ENCODE results near the gene PTPRD. TPM values are rescaled to one million over a fixed set of nuclear protein-coding genes. Genes with fewer than 3 reads are reported as not detected.

The PTPRD gene
- total RNA-seq, 3 donors from 2014 or later, result 2.9 to 5.4 (median 3.6) TPM

DNA sequence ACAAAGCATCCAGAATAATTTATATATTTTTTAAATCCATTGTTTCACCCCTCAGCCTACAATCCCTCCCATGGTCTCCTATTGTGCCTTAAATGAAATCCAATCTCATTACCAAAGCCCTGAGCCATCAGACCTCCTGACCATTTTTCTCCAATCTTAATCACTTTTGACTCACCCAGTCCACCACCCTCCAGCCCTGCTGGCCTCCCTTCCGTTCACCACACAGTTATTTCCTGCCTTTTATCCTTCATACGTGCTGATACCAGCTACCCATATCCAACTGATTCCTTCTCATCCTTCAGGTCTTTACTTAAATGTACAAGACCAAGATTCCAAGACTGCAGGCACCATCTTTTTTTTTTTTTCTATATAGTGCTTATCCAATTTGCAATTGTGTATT, 1786.5 kb downstream of the PTPRD start:
- no peak for TF ChIP-seq POLR2A (IDR thresholded peaks at IDR 0.05)
- no peak for TF ChIP-seq POLR2AphosphoS5 (IDR thresholded peaks at IDR 0.05)
- TF ChIP-seq, protein P1, sequence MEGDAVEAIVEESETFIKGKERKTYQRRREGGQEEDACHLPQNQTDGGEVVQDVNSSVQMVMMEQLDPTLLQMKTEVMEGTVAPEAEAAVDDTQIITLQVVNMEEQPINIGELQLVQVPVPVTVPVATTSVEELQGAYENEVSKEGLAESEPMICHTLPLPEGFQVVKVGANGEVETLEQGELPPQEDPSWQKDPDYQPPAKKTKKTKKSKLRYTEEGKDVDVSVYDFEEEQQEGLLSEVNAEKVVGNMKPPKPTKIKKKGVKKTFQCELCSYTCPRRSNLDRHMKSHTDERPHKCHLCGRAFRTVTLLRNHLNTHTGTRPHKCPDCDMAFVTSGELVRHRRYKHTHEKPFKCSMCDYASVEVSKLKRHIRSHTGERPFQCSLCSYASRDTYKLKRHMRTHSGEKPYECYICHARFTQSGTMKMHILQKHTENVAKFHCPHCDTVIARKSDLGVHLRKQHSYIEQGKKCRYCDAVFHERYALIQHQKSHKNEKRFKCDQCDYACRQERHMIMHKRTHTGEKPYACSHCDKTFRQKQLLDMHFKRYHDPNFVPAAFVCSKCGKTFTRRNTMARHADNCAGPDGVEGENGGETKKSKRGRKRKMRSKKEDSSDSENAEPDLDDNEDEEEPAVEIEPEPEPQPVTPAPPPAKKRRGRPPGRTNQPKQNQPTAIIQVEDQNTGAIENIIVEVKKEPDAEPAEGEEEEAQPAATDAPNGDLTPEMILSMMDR (IDR thresholded peaks at IDR 0.05), result no peak
- no peaks in the 10 kb centered on the region for H3K27me3 ChIP-seq
- no peak overlapping the region for H3K27ac ChIP-seq
- H3K36me3 ChIP-seq, result no peaks in the 10 kb centered on the region
- DNase-seq (ENCODE audit: low spot score in 2 of 2), result no peak
- H3K9me3 ChIP-seq, result no peaks in the 10 kb centered on the region
- intact Hi-C loops (cut with DNase I; ENCODE audit: low total_unique reads), result no loop called here
- no peaks in the 10 kb centered on the region for H3K4me1 ChIP-seq
- H3K4me3 ChIP-seq, result no peak overlapping the region

DNA sequence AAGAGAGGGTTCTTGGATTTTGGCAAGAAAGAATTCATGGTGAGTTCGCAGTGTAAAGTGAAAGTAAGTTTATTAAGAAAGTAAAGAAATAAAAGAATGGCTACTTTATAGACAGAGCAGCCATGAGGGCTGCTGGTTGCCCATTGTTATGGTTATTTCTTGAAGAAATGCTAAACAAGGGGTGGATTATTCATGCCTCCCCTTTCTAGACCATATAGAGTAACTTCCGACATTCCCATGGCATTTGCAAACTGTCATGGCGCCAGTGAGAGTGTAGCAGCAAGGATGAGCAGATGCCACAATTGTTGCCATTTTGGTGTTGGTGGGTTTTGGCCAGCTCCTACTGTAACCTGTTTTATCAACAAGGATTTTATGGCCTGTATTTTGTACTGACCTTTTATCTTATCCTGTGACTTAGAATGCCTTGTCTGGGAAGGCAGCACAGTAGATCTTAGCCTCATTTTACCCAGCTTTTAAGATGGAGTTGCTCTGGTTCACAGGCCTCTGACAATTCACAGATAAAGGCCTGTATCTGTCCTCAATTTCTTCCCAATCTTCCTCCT, 1787.1 kb downstream of the PTPRD start:
- Histone ChIP-seq H3K9me3 (no peaks in the 10 kb centered on the region), H3K27ac (no peak overlapping the region), H3K4me1 (no peaks in the 10 kb centered on the region), H3K36me3 (no peaks in the 10 kb centered on the region), H3K4me3 (no peak overlapping the region), H3K27me3 (no peaks in the 10 kb centered on the region)
- DNase-seq (ENCODE audit: low spot score in 2 of 2), result no peak
- TF ChIP-seq, protein P1 (IDR thresholded peaks at IDR 0.05), result no peak
- TF ChIP-seq POLR2AphosphoS5 (IDR thresholded peaks at IDR 0.05), result no peak
- no peak for TF ChIP-seq POLR2A (IDR thresholded peaks at IDR 0.05)
- intact Hi-C loops (cut with DNase I; ENCODE audit: low total_unique reads), result no loop called here

DNA sequence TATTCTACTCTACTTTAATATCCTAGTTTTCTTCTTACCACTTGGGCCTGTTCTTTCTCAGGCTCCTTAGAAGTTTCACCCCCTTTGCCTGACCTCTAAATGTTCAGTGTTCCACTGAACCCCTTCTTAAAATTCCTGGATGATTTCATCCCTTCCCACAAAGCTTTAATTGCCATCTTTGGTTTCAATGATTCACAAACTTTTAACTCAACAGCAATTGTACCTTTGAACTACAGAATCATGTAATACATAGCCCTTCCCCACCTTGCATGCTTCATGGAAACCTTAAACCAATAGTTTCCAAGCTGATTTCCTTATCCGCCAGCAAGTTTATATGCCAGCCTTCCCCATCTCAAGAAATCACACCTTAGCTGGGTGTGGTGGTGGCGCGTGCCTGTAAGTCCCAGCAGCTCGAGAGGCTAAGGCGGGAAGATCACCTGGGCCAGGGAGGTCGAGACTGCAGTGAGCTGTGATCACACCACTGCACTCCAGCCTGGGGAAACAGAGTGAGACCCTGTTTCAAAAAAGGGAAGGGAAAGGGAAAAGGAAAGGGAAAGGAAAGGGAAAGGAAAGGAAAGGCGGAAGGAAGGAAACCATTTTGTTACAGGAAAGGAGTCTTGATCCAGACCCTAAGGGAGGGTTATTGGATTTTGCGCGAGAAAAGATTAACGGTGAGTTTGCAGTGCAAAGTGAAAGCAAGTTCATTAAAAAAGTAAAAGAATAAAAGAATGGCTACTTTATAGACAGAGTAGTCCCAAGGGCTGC, 1789.5 kb downstream of the PTPRD start:
- H3K27me3 ChIP-seq, result no peaks in the 10 kb centered on the region
- no peaks in the 10 kb centered on the region for H3K9me3 ChIP-seq
- DNase-seq (ENCODE audit: low spot score in 2 of 2), result no peak
- no peaks in the 10 kb centered on the region for H3K36me3 ChIP-seq
- intact Hi-C loops (cut with DNase I; ENCODE audit: low total_unique reads), result no loop called here
- no peak overlapping the region for H3K27ac ChIP-seq
- TF ChIP-seq POLR2A (IDR thresholded peaks at IDR 0.05) (no peak), POLR2AphosphoS5 (IDR thresholded peaks at IDR 0.05) (no peak)
- TF ChIP-seq, protein P1 (IDR thresholded peaks at IDR 0.05), result no peak
- no peaks in the 10 kb centered on the region for H3K4me1 ChIP-seq
- H3K4me3 ChIP-seq, result no peak overlapping the region

DNA sequence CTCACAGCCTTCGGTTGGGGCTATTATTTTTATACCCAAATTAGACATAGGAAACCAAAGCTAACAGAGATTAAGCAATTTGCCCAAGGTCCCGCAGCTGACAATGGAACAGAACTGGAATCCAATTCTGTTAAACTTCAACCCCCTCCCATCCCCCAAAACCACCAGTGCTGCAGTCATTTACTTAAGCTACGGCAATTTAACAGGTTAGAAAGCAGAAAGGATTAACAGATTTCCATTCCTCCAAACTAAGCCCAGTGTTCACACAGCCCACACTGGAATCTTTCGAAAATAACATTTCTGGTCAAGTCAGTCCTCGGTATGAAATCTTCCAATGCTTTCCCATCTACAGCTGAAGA, 1790.2 kb downstream of the PTPRD start:
- Histone ChIP-seq H3K4me3 (no peak overlapping the region), H3K9me3 (no peaks in the 10 kb centered on the region), H3K27me3 (no peaks in the 10 kb centered on the region), H3K4me1 (no peaks in the 10 kb centered on the region), H3K27ac (no peak overlapping the region), H3K36me3 (no peaks in the 10 kb centered on the region)
- intact Hi-C loops (cut with DNase I; ENCODE audit: low total_unique reads), result no loop called here
- no peak for TF ChIP-seq POLR2A (IDR thresholded peaks at IDR 0.05)
- no peak for TF ChIP-seq POLR2AphosphoS5 (IDR thresholded peaks at IDR 0.05)
- TF ChIP-seq, protein P1 (IDR thresholded peaks at IDR 0.05), result no peak
- no peak for DNase-seq (ENCODE audit: low spot score in 2 of 2)

DNA sequence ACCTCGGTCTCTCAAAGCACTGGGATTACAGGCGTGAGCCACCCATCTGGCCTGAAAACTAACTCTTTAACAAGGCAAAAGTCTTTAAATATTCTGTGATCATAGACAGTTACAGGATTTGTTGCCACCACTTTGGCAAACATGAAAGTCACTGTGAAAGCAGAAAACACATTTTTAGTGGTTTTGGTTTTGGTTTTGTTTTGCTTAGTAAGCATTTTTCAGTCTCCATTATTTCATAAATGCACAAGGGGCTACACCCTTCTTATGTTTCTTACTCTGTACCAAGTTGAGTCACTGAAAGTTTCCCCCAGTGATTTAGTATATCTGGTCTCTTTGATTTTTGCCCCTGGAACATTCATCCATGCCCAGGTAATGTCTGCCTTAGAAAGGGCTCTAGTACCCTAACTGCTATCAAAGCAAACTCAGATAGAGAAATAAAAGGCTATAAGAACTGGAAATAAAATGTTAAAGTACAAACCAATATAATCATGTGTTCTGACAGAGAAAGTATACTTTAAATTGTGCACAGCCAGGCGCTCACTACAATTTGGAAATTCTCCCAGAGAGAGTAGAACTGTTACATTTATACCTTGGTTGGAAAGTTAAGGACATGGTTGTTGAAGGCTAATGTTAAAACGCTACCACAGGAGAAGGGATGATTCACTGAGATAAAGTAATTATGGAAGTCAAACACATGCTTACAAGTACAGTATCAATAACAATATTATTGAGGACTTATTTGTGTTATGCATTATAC, 1790.7 kb downstream of the PTPRD start:
- Histone ChIP-seq H3K9me3 (no peaks in the 10 kb centered on the region), H3K4me3 (no peak overlapping the region), H3K27ac (no peak overlapping the region), H3K36me3 (no peaks in the 10 kb centered on the region), H3K4me1 (no peaks in the 10 kb centered on the region), H3K27me3 (no peaks in the 10 kb centered on the region)
- TF ChIP-seq, protein P1 (IDR thresholded peaks at IDR 0.05), result no peak
- no peak for TF ChIP-seq POLR2AphosphoS5 (IDR thresholded peaks at IDR 0.05)
- no peak for TF ChIP-seq POLR2A (IDR thresholded peaks at IDR 0.05)
- intact Hi-C loops (cut with DNase I; ENCODE audit: low total_unique reads), result no loop called here
- no peak for DNase-seq (ENCODE audit: low spot score in 2 of 2)
